ENCODE data around the gene LRP6.

DNA sequence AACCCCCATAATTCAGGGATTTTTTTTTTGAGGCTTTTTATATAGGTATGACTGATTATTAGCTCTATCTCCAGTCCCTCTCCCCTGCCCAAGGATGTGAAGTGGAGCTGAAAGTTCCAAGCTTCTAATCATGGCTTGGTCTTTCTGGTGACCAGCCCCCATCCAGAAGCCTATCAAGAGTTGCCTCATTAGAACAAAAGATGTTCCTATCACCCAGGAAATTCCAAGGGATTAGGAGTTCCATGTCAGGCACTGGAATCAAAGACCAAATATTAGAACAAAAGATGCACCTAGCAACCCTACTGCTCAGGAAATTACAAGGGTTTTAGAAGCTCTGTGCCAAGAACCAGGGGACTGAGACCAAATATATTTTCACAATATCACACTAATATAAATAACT, 29.9 kb downstream of the LRP6 start:
- TF ChIP-seq RBAK (CRISPR knock-in tag; IDR thresholded peaks at IDR 0.05): no peak
- no peak for TF ChIP-seq ZNF460 (CRISPR knock-in tag; IDR thresholded peaks at IDR 0.05; ENCODE audit: borderline replicate concordance)
- TF ChIP-seq ETV5 (CRISPR knock-in tag; IDR thresholded peaks at IDR 0.05; ENCODE audit: borderline replicate concordance): no peak
- TF ChIP-seq, protein P1, sequence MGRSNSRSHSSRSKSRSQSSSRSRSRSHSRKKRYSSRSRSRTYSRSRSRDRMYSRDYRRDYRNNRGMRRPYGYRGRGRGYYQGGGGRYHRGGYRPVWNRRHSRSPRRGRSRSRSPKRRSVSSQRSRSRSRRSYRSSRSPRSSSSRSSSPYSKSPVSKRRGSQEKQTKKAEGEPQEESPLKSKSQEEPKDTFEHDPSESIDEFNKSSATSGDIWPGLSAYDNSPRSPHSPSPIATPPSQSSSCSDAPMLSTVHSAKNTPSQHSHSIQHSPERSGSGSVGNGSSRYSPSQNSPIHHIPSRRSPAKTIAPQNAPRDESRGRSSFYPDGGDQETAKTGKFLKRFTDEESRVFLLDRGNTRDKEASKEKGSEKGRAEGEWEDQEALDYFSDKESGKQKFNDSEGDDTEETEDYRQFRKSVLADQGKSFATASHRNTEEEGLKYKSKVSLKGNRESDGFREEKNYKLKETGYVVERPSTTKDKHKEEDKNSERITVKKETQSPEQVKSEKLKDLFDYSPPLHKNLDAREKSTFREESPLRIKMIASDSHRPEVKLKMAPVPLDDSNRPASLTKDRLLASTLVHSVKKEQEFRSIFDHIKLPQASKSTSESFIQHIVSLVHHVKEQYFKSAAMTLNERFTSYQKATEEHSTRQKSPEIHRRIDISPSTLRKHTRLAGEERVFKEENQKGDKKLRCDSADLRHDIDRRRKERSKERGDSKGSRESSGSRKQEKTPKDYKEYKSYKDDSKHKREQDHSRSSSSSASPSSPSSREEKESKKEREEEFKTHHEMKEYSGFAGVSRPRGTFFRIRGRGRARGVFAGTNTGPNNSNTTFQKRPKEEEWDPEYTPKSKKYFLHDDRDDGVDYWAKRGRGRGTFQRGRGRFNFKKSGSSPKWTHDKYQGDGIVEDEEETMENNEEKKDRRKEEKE (IDR thresholded peaks at IDR 0.05): no peak
- TF ChIP-seq SMC3 (IDR thresholded peaks at IDR 0.05; ENCODE audit: low read length): no peak
- no peak for TF ChIP-seq HNRNPH1 (optimal IDR thresholded peaks at IDR 0.05; ENCODE audit: low read depth, low read length)
- TF ChIP-seq ADNP (CRISPR knock-in tag; IDR thresholded peaks at IDR 0.05): no peak
- no peak for TF ChIP-seq NR2F6 (IDR thresholded peaks at IDR 0.05)
- TF ChIP-seq NR2F6 (CRISPR knock-in tag; IDR thresholded peaks at IDR 0.05): no peak
- TF ChIP-seq TBP (CRISPR knock-in tag; IDR thresholded peaks at IDR 0.05): no peak
- TF ChIP-seq, protein P2, sequence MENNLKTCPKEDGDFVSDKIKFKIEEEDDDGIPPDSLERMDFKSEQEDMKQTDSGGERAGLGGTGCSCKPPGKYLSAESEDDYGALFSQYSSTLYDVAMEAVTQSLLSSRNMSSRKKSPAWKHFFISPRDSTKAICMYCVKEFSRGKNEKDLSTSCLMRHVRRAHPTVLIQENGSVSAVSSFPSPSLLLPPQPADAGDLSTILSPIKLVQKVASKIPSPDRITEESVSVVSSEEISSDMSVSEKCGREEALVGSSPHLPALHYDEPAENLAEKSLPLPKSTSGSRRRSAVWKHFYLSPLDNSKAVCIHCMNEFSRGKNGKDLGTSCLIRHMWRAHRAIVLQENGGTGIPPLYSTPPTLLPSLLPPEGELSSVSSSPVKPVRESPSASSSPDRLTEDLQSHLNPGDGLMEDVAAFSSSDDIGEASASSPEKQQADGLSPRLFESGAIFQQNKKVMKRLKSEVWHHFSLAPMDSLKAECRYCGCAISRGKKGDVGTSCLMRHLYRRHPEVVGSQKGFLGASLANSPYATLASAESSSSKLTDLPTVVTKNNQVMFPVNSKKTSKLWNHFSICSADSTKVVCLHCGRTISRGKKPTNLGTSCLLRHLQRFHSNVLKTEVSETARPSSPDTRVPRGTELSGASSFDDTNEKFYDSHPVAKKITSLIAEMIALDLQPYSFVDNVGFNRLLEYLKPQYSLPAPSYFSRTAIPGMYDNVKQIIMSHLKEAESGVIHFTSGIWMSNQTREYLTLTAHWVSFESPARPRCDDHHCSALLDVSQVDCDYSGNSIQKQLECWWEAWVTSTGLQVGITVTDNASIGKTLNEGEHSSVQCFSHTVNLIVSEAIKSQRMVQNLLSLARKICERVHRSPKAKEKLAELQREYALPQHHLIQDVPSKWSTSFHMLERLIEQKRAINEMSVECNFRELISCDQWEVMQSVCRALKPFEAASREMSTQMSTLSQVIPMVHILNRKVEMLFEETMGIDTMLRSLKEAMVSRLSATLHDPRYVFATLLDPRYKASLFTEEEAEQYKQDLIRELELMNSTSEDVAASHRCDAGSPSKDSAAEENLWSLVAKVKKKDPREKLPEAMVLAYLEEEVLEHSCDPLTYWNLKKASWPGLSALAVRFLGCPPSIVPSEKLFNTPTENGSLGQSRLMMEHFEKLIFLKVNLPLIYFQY (CRISPR knock-in tag; IDR thresholded peaks at IDR 0.05; ENCODE audit: borderline replicate concordance): no peak
- TF ChIP-seq KLF13 (CRISPR knock-in tag; IDR thresholded peaks at IDR 0.05): no peak
- TF ChIP-seq HNRNPK (IDR thresholded peaks at IDR 0.05; ENCODE audit: low read depth, low read length, poor library complexity, severe bottlenecking): no peak

Data from HepG2 (cell line).